SHP77 treated with DMSO at 0.1 percent for 48 hours (cell line): ENCODE measurements around the gene PHLDA2.

Source experiments
- DNase-seq: peaks from one replicate; lab custom pipeline; 2025; lab: John Stamatoyannopoulos, UW

The PHLDA2 gene, protein sequence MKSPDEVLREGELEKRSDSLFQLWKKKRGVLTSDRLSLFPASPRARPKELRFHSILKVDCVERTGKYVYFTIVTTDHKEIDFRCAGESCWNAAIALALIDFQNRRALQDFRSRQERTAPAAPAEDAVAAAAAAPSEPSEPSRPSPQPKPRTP

DNA sequence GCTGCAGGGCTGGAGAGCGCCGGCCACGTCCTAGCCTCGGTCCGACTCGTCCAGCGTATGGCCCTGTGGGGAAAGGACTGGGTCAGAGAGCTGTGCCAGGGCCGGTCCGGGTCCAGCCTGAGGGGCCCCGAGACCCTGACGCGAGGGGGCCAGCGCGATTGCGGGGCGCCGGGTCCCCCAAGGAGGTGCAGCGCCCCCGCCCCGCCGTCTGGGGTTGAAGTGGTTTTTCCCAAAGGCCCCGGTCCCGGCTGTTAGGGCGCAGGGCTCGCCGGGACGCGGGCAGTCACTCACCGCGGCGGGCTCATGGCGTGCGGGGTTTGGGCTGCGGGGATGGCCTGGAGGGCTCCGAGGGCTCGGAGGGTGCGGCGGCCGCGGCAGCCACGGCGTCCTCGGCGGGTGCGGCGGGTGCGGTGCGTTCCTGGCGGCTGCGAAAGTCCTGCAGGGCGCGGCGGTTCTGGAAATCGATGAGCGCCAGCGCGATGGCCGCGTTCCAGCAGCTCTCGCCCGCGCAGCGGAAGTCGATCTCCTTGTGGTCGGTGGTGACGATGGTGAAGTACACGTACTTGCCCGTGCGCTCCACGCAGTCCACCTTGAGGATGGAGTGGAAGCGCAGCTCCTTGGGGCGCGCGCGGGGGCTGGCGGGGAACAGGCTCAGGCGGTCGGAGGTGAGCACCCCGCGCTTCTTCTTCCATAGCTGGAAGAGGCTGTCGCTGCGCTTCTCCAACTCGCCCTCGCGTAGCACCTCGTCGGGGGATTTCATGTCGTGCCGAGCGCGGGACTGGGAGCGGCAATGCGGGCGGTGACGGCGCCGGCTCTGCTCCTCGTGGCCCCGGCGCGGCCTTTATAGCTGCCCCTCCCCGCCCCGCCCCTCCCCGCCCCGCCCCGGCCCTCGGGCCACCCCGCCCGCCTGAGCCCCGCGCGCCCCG lies at the start of gene PHLDA2:
Gene PHLDA2, minus strand, starts transcription at position 816 of the 926 bp plus-strand sequence. Its CDS starts 56 bp downstream, at position 760.
- no peak for DNase-seq

DNA sequence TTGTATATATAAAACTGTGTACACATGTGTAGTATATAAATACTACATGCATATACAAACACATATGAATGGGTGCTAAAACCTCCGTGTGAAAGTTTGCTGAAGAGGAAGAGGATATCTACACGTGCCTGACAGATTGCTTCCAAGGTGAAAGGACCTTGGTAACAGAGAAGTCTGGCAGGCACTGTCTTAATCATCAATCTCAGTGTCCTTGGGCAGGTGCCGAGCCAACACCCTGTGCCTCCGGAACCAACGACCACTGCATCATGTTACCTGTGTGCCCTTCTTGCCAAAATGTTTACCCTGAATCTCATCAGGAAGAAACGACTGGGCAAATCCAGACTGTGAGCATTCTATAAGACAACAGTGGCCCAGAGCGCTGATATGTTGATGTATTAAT lies 47.9 kb upstream of the PHLDA2 start:
- DNase-seq, result no peak

DNA sequence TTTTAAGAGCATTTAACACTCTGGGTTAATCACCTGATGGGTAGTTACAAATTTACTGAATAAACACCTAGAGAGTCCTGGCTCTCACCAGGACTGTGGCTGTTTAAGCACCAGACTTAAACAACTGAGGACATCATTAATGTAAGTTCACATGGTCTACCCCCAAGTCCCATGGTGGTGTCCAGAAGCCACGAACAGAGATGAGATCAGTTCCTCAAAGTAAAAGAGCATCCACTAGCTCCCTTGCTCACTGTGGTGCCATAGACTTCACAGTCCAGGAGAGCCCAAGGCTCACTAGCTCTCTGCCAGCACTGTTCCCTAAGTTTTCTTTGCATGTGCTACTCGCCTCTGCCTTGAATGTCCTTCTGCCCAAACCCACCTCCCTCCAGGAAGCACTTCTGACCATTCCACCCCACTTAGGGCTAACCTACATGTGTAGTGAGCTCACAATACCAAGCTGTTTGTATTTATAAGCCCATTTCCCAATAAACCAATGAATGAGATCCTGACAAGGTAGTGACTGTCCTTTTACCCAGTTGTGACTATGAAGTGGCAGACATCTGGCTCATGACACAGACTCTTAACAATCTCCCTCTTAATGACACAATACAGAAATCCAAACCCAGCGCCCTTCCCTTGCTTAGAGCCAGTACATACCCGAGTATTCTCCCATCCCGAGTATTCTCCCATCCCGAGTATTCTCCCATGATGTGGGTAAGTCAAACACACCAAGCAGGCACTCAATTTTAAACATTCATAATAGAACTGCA lies 47.3 kb upstream of the PHLDA2 start:
- DNase-seq, result no peak

DNA sequence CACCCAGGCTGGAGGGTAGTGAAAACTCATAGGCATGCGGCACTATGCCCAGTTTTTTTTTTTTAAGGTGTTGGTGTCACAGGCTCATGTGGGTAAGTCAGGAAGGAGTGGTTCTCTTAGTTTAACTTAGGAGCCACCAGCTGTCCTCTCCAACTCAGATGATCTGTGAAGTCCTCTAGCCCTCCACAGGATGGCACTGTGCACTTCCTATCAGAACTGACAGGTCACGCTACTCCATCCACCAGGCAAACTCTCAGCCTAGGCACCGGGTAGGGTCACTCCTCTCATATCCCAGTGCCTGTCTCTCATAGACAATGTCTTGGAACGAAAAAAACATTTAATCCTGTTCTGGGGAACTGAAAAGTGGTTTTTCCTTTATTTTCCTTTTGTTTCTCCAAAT lies 46.4 kb upstream of the PHLDA2 start:
- no peak for DNase-seq

DNA sequence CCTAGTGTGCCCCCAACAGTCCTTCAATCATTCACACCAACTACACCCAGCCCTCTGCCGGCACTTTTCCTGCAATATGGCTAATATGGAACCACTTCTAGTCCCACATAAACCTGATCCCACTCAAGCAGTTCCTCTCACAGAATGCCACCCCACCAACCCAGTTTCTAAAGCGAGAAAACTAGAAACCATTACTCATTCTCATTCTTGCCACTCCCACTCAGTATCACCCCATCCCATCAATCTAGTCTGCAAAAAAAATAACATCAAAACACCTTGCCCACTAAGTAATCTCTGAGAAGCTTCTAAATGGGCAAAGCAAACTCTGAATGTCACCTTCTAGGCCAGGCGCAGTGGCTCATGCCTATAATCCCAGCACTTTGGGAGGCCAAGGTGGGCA lies 45.1 kb upstream of the PHLDA2 start:
- DNase-seq, result no peak

DNA sequence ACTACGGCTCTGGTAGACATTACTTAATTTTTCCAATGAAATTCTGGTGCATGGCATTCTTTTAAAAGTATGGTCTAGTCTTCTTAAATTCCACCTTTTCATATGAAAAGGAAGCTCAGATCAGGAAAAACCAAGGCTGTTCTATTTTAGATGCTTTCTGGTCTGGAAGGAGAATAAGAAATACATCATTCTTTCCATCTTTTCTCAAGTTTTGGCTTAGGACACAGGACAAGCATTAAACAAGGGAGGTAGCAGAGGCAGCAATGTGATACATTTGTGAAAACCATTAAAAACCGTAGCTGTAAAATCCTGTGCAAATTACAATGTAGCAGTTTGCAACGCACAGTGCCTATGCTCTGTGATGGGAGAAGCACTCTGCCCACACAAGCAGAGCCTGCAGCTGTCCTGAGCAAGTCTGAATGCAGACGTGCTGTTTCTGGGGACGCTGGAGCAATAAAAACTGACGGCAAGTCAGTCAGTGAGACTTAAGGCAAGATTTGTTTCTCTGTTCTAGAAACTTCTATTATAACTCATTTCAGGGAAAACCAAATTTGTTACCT lies 39.2 kb upstream of the PHLDA2 start:
- no peak for DNase-seq

DNA sequence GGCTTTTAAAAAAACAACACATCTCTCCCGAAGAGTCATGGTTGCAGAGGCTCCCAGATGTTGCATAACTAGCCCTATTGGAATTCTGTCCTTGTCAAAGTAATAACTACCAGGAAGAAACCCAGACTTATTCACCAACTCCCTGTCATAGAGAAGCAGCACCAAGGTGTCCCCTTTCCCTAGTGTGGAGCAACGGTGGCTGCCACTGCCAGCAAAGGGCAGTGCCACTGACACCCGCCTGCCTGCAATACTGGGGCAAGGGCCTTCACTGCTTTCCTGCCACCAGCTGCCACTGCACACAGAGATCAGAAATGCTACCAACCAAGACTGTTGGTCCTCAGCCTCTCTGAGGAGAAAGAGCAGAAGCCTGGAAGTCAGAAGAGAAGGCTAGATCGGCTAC lies 35.6 kb upstream of the PHLDA2 start:
- no peak for DNase-seq

DNA sequence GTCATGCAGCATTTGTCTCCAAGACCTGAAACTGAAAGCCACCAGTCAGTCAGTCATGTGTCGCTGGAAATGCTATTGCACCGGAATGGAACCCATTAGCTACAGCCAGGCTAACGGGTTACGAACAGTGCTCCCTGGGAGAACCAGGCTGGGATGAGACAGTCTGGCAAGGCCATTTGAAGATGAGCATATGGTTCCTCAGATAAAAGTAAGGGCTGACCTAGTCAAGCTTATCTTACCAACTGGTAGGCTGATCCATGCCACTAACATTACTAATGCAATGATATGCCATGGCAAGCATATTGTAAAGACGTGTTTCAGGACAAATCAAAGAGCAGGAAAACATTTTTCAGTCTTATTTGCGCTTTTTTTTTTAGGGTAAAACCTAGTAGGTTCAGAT lies 34.5 kb upstream of the PHLDA2 start:
- DNase-seq, result no peak

DNA sequence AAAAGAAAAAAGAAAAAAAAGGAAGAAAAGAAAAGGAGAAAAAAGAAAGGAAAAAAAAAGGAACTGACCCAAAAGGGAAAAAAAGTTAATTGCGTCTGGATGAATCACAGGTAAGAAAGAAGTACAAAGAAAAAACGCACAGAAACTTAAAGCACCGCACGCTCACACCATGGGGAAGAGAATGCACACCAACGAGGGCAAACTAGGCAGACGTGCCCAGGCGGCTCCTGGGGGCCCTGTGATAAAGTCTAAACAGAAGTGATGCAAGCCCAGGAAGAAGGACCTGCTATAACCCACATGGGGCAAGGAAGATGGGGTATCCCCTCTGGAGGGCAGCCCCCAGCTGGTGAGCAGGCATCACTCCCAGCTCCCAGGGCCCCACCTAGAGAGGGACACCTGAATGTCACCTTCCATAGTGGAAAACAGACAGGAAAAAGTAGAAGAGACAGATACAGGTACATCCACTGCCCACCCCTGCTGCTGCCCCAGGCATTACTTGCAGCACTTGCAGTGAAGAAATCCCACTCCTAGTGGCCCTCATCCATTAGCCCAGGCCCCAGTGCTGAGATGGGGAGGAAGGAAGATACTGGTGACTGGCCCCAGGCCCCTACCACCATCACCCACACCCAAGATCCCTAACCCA lies 34.0 kb upstream of the PHLDA2 start:
- DNase-seq, result no peak

DNA sequence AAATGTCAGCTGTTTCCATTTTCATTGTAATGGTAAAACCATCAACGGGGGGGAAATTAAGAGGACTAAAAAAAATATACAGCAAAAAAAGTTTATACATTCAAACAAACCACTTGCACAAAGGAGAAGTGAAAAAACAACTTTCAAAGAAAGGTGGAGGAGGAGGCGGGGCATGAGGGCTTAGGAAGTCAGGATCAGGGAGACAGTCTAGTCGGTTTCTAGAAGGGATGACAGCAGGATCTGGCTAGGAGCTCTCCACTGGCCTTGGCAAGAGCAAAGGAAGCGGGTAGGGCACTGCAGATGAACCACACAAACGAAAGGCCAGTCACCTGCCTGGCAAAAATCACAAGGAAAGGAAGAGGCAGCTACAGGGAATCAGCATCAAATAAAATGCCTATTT lies 31.9 kb upstream of the PHLDA2 start:
- no peak for DNase-seq

DNA sequence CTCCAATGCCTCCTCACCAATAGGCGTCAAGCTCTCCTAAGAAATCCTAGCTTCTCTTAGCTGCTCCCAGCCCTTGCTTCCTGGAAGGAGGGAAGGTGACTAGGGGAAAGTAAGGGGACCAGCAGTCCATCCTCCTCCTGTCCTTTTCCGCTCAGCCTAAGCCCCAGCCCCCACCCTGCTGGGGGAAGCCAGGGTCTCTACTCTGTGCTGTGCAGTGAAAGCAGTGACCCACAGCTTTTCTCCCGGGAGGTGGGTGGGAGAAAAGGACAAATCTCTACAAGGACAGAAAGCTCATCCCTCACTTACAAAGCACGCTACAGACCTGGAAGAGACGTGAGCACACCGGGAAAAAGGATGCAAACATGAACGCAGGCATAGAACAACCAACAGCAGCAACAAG lies 30.9 kb upstream of the PHLDA2 start:
- no peak for DNase-seq

DNA sequence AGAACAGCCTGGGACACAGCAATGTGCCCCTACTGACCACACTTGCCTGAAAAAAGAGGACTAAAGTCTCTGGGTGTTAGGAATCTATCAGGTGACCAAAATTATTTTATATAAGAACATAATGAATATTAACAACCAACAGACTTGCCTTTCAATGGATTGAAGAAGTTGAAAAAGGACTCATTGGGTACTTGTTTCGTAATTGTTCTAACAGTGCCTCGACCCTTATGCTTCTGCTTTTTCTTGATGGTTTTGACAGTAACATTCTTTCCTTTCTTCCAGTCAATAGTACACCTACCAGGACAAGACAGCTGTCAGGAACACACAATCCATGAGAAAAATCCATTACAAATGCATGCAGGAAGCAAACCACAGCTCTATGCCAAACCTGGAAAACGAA lies 29.0 kb upstream of the PHLDA2 start:
- no peak for DNase-seq

DNA sequence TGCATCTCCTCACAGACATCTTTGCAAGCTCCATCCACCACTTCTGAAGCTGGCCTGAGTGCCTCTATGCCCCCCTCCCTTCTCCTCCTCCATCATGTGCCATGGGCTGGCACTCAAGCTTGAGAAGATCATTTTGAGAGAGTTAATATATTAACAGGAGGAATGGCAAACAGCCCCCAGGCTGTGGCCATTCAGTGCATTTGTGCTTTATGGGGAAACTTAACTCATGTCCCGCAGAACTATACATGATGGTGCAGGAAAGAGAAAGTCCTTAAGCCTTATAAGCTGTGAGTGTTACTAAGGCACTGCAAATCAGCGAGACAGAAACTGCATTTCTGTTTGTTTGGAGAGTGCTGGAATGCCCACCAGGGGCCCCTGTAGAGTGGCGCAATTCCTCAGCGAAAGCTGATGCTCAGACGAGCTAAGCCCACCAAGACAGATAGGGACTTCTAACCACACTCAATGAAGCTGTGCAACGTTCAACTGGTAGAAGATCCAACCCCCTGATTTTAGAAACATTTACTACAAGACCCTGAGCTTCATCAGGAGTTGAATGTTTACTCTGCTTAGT lies 26.8 kb upstream of the PHLDA2 start:
- no peak for DNase-seq

DNA sequence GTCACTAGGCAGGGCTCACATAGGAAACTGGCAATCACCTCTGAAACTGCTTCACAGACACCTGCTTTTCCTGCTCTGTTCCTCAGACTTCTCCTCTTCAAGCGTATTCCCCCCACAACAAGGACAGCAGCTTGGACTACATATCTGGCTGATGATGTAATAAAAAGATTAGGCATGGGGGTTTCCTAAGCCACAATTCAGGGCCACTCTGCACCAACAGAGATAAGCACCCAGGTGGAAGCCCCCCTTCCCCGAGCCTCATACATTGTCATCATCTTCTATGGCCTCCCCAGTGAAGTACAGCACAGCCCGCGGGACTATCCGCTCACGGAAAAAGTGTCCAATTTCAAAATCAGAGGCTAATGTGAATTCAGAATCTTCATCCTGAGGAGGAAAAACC lies 25.0 kb upstream of the PHLDA2 start:
- DNase-seq, result no peak

DNA sequence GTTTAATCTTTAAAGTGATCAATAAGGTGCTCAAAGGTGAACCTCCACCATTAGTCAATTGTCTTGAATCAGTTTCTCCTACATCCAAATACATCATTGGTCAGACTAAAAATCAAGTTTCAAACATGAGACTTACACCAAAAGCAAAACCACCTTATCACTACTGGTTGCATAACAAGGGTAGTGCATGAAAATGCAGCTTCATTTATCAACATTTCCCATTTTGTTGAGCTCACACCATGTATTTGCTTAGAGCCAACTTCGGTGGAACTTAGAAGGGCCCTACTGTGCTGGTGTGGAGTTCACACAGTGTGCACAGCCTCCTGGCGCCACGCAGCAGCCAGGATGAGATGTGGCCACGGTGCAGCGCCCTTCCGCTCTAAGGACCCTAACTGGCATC lies 23.1 kb upstream of the PHLDA2 start:
- no peak for DNase-seq

DNA sequence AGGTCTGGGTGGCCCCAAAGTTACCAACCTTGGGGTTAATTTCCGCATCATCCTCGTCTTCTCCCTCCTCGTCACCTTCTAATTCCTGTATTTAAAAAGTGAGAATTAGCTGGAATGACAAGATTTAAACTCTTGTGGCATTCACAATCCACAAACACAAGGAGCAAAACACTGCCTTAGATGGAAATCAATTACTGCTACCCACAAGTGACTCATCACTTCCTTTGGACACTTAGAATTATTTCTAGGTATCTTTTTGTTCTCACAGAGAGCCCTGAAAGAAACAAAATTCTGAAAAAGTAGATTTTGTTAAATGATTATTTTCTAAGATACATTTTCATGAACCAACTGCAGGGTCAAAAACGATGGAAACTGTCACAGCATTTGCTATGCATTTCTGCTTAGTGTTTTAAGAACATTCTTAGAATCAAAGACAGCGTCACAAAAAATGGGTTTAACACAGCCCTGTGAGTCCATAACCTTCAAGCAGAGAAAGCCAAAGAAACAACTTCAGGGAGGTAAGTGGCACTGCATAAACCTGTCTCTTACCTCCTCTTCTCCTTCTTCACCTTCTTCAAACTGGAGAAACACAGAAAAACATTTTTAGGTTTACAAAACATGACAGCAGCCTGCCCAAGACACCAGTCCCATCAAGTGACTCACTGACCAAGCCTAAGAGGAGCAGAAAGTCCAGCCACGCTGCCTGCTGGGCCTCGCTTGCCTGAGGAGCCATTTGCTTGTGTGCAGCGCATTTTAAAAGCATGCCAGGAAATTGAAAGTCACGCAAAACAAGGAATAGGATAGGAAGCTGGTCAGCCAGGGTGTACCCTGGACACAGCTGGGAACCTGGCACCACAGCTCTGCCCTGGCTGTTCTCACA lies 22.3 kb upstream of the PHLDA2 start:
- no peak for DNase-seq

DNA sequence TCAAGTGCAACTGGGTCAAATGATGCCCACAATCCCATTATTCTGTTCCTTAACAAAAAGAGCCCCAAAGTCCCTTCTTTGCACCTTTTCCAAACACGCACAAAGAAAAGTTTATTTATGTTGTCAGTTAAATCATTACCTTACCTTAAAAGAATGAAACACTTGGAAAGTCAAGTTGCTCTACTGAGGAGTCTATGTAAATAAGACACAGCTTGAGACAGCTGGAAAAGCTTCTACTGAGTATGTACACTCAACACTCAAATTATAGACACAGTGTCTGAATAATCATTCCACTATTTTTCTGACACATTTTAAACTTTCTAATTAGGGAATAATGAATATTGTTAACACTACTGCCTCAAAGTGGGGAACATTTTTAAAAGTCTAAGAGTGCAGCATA lies 21.6 kb upstream of the PHLDA2 start:
- no peak for DNase-seq

DNA sequence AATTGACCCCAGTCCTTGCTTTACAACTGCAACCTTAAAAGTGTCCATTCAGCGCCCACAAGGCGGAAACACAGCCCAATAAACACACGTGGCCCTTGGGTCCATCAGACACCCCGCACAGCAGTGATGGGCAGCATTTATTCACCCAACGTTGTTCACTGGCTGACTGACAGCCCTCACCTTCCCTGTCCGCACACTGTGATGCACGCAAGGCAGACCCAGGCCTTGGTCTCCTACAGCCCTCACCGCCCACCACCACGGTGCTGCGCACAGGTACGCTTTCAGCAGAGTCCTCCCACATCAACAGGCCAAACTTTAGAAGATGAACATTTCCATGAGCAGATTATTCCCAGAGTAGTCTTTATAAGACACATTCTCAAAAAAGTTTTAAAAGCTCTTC lies 20.7 kb upstream of the PHLDA2 start:
- DNase-seq, result no peak

DNA sequence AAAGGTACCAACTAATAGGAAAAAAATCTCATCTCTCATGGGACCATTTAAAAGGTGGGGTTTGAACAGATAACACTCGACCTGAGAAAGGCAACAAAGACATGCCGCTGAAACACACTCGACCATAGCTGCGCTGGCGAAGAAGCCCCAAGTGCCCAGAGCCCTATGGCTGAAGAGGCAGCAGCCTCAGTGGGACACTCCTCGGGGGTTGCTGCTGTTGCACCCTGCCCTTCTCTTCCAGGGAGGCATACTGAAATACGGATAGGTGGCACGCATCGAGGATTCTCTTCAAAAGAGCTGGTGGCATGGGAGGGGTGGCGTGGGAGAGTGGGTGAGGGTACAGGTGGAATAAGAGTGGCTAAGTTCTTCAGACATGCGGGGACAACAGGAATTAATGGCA lies 18.5 kb upstream of the PHLDA2 start:
- no peak for DNase-seq

DNA sequence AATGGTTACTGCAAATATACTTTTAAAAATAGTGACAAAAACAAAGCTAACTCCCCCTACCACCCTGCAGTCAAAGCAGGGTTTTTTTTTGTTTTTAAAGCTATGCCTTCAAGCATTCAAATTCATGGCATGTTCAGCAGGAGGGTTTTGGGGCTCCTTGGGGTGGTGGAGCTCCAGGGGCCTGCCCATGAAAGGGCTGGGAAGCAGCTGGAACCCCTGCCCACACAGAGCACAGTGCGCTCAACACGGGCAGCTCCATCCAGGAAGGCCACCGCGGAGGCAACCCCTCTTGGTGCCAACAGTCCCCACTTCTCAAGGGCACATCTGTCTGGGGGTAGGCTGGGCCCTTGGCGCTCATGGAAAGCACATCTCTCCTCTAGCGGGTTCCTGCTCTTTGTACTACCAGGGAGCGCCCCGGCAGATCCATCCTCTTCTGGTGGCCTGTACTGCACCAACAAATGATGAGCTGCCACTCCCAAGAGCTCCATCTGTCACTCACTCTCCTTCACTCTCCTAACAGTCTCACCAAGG lies 16.6 kb upstream of the PHLDA2 start:
- DNase-seq, result no peak
